Lower leg skin (tissue), 4 donors: ENCODE results near the gene SCLY. TPM values are rescaled to one million over a fixed set of nuclear protein-coding genes. Genes with fewer than 3 reads are reported as not detected.

Experiments
- DNase-seq, 2 donors: peaks; one replicate each; pipeline ENCODE4 v3.0.0-alpha.2; 2019; ENCODE audit warnings: low spot score in 2 of 2
- H3K4me3 ChIP-seq: fragments of 200-600 bp; sonication (generic); 2 replicates; pipeline ENCODE4 v1.5.1; 2017; ENCODE audit warnings: mild to moderate bottlenecking, low read depth; ENCODE audit not compliant: poor library complexity, severe bottlenecking
- POLR2A ChIP-seq, 2 donors: fragments of 450-650 bp; IDR thresholded peaks; one replicate each; pipeline ENCODE4 v1.6.1; 2016 to 2017; ENCODE audit warnings: antibody characterized with exemption in 2 of 2, mild to moderate bottlenecking in 1 of 2, moderate library complexity in 1 of 2
- WGBS, 2 donors: methylation state at CpG; one replicate each; pipeline ENCODE4 v1.1.5; 2018; 5-methylcytosine and 5-hydroxymethylcytosine counted together
- intact Hi-C: fragments of 100-400 bp; cut with DNase I; formaldehyde crosslinking; loops from one replicate; pipeline ENCODE4 v1.15.0; 2023; ENCODE audit warnings: low total_unique reads
- total RNA-seq, 4 donors: library from RNA; depleted of rRNA; stranded (reverse); fragments of >200 nt; gene quantifications; one replicate each; pipeline ENCODE4 v1.1.0, GENCODE V29; 2016
- TF ChIP-seq, protein P1 (sequence below), 3 donors: fragments of 450-650 bp; IDR thresholded peaks; one replicate each; pipeline ENCODE4 v1.5.1; 2016; ENCODE audit warnings: antibody characterized with exemption in 3 of 3, mild to moderate bottlenecking in 3 of 3, moderate library complexity in 2 of 3

SCLY gene
- total RNA-seq, 4 donors from 2014 or later: 2.4 to 12.1 (median 8.2) TPM

DNA sequence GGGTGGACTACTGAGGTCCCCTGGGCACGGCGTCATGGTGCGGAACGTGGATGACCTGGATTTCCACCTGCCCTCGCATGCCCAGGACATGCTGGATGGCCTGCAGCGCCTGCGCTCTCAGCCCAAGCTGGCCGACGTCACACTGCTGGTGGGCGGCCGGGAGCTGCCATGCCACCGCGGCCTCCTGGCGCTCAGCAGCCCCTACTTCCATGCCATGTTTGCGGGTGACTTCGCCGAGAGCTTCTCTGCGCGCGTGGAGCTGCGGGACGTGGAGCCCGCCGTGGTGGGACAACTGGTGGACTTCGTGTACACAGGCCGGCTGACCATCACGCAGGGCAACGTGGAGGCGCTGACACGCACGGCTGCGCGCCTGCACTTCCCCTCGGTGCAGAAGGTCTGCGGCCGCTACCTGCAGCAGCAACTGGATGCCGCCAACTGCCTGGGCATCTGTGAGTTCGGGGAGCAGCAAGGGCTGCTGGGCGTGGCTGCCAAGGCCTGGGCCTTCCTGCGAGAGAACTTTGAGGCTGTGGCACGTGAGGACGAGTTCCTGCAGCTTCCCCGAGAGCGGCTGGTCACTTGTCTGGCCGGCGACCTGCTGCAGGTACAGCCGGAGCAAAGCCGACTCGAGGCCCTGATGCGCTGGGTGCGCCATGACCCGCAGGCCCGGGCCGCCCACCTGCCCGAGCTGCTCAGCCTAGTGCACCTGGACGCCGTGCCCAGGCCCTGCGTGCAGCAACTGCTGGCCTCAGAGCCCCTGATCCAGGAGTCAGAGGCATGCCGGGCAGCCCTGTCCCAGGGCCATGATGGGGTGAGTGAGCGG is 80.1 kb downstream of the SCLY start:
- TF ChIP-seq, protein P1, sequence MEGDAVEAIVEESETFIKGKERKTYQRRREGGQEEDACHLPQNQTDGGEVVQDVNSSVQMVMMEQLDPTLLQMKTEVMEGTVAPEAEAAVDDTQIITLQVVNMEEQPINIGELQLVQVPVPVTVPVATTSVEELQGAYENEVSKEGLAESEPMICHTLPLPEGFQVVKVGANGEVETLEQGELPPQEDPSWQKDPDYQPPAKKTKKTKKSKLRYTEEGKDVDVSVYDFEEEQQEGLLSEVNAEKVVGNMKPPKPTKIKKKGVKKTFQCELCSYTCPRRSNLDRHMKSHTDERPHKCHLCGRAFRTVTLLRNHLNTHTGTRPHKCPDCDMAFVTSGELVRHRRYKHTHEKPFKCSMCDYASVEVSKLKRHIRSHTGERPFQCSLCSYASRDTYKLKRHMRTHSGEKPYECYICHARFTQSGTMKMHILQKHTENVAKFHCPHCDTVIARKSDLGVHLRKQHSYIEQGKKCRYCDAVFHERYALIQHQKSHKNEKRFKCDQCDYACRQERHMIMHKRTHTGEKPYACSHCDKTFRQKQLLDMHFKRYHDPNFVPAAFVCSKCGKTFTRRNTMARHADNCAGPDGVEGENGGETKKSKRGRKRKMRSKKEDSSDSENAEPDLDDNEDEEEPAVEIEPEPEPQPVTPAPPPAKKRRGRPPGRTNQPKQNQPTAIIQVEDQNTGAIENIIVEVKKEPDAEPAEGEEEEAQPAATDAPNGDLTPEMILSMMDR (IDR thresholded peaks at IDR 0.05): no peak
- no peak for TF ChIP-seq POLR2A (IDR thresholded peaks at IDR 0.05)
- DNase-seq: no peak
- intact Hi-C loops: no loop called here
- WGBS, 2 donors: 89 to 92% methylated on average over 42 to 60 of the region's 60 CpGs
- no peak overlapping the region for H3K4me3 ChIP-seq

DNA sequence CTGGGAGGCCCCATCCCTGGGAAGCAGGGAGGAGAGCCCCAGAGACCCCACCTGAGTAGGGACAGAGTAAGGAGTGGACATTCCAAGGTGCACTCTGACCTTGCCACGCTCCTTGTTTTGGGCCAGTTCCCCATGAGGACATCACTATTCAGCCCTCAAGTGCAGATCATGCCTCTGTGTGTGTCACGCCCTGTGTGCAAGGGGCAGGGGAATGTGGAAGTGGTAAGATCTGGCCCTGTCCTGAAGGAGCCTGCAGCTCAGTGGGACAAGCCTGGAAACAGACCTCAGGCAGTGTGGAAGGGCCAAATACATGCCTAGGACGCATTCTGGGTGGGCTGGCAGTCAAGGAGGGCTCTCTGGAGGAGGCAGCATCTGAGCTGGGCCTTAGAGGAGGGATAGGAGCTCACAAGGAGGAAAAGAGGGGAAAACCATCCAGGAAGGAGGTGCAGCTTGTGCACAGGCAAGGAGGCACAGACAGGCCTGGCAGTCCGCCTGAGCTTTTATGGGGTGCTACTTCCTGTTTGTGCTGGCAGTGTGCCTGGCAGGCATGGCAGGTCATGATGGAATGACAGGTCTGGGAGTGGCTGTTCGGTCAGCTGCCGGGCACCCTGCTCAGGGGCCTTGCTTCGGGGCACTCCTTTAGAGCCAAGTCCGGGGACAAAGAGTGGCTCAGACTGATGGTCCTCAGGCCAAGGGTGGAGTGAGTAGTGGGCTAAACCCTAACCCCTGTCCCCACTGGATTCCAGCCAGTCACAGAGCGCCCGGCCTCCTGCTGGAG is 80.9 kb downstream of the SCLY start:
- WGBS, 2 donors: 50 to 57% methylated on average over 6 to 10 of the region's 10 CpGs
- intact Hi-C loops: no loop called here
- no peak overlapping the region for H3K4me3 ChIP-seq
- DNase-seq: no peak
- TF ChIP-seq POLR2A (IDR thresholded peaks at IDR 0.05): no peak
- TF ChIP-seq, protein P1 (IDR thresholded peaks at IDR 0.05): no peak

DNA sequence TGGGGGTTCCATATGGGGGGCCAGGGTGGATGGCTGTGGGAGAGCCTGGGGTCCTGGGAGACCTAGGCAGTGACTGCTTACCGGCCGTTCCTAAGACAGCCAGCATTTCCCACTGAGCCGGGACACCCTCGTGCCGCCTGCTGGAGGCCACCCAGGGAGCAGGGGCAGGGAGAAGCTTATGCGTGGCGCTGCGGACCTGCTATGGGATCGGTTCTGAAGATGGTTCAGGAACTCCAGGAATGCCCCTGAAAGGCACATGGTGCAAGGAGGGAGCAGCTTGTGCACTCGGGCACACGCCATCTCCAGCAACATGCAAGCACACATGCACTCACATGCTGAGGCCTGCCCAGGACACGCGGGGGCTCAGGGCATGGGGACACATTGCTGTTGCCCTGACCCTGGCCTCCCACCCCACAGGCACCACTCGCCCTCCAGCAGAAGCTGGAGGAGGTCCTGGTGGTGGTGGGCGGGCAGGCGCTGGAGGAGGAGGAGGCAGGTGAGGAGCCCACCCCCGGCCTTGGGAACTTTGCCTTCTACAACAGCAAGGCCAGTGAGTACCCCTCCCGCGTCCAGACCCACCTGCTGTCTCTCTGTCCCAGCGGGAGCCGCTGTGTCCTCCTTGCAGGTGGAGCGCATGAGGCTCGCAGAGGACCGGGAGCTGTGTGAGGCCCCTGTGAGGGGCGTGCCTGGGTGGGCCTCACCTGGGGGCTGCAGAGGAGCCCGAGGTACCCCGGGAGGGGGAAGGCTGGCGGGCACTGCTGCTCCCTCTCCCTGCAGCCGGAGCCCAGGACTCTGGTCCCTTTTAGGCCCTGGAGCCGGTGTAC is 81.8 kb downstream of the SCLY start:
- DNase-seq: no peak
- intact Hi-C loops: no loop called here
- no peak overlapping the region for H3K4me3 ChIP-seq
- 65% methylated on average over 21 of the region's 30 CpGs for WGBS, 2 donors
- TF ChIP-seq POLR2A (IDR thresholded peaks at IDR 0.05): no peak
- TF ChIP-seq, protein P1 (IDR thresholded peaks at IDR 0.05): no peak

DNA sequence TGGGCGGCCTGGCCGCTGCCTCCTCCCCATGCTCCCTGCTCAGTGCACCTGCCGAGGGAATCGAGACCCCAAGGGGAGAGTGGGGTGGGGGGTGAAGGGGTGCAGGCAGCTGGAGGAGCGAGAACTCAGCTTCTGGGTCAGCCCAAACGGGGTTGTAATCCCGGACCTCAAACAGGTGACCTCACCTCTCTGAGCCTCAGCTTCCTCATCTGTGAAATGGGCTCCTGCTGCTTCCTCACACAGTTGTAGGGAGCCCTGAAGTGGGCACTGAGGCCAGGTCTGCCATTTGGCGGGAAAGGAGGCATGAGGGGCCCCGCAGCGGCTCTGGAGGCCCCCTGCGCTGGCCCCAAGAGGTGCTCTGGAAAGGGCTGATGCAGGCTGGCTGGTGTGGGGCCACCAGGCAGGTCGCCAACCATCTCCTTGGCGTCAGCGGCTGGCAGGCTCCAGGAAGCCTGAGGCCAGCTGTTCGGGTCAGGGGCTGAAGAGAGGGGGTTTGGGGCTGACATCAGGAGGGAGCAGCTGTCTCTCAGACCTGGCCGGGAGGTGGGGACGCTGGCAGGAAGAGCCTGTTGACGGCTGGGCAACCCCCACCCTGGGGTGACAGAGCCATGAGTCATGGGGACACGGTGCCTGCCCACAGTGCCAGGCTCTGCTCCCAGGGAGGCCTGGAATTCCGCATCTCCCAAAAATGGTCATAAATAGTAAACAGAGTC is 82.6 kb downstream of the SCLY start:
- no peak for DNase-seq
- no peak overlapping the region for H3K4me3 ChIP-seq
- 60 to 71% methylated on average over 11 to 19 of the region's 20 CpGs for WGBS, 2 donors
- intact Hi-C loops: no loop called here
- TF ChIP-seq POLR2A (IDR thresholded peaks at IDR 0.05): no peak

DNA sequence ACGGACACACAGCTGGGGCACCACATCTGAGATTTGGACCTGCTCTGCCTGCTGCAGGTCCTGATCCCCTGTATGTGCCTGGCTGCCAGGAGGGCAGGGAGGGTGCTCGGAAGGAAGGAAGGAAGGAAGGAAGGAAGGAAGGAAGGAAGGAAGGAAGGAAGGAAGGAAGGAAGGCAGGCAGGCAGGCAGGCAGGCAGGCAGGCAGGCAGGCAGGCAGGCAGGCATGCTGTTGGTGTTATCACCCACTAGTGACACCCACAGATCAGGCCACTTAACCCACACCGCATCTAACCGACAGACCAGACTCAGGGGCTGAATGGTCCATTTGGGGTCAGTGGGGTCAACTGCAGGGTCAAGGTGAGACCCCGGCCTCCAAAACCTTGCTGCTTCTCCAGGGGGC is 83.5 kb downstream of the SCLY start:
- no peak for DNase-seq
- intact Hi-C loops: no loop called here
- H3K4me3 ChIP-seq: no peak overlapping the region
- WGBS, 2 donors: 85 to 93% methylated on average over 4 to 5 of the region's 5 CpGs
- TF ChIP-seq, protein P1 (IDR thresholded peaks at IDR 0.05): no peak
- no peak for TF ChIP-seq POLR2A (IDR thresholded peaks at IDR 0.05)
